HepG2 (cell line): ENCODE measurements around the gene EFL1. TPM values are rescaled to one million over a fixed set of nuclear protein-coding genes. Genes with fewer than 3 reads are reported as not detected.

Experiments
- ATAC-seq: fragments of 200-7000 bp; cut with Tn5 transposase; 3 replicates; pipeline ENCODE4 v1.9.1; 2020; ENCODE audit warnings: mild to moderate bottlenecking, moderate library complexity
- BruUV-seq: library from RNA; stranded (reverse); fragments of 400-500 nt; replicated peaks from 2 replicates; lab custom pipeline; 2021; lab: Mats Ljungman, UMichigan
- CTCF ChIA-PET: fragments of 300-600 bp; formaldehyde crosslinking; extraction: SDS; loops from one replicate; lab custom pipeline; 2021; ENCODE audit warnings: low total read pairs, inconsistent platforms, low intra/inter-chr PET ratio; lab: Yijun Ruan, JAX
- POLR2A ChIA-PET: fragments of 350-600 bp; sonication (Branson Sonifier 250); formaldehyde crosslinking; loops from one replicate; lab custom pipeline; 2020; ENCODE audit warnings: antibody characterized with exemption, inconsistent platforms; lab: Yijun Ruan, JAX
- DNase-seq: peaks from one replicate; pipeline ENCODE4 v3.0.0-alpha.2; 2015; ENCODE audit warnings: low spot score
- FAIRE-seq: peaks from 3 replicates; lab custom pipeline; 2011; peaks lifted over from hg19 to GRCh38; lab: Jason Lieb, UNC
- H2AFZ ChIP-seq: one replicate; pipeline ENCODE4 v1.6.1; 2011; ENCODE audit warnings: low read length, inconsistent platforms
- H3K27ac ChIP-seq: fragments of 300-600 bp; 3 replicates; pipeline ENCODE4 v1.8.0; 2011; ENCODE audit warnings: mixed run types, mild to moderate bottlenecking, mixed read lengths, low read length, inconsistent platforms; ENCODE audit not compliant: insufficient read depth; ENCODE audit errors: extremely low read length
- H3K27me3 ChIP-seq, 2 experiments: fragments of 200-600 bp in 1 of 2; 2 replicates in 1 of 2; 3 replicates in 1 of 2; pipeline versions ENCODE4 v1.6.0 to v1.8.0; 2011; ENCODE audit warnings: low read length in 2 of 2, mild to moderate bottlenecking in 2 of 2, moderate library complexity in 2 of 2, inconsistent platforms in 1 of 2; ENCODE audit not compliant: insufficient read depth in 2 of 2, control insufficient read depth in 1 of 2
- H3K36me3 ChIP-seq, 2 experiments: fragments of 200-600 bp in 1 of 2; replicated peaks in 1 of 2; 2 replicates in 1 of 2; 3 replicates in 1 of 2; pipeline versions ENCODE4 v1.5.1 to v1.8.0; 2011; ENCODE audit warnings: low read length in 2 of 2, inconsistent platforms in 1 of 2; ENCODE audit not compliant: insufficient read depth in 2 of 2, control insufficient read depth in 1 of 2
- H3K4me1 ChIP-seq: 2 replicates; pipeline ENCODE4 v1.5.1; 2012; ENCODE audit warnings: low read length, inconsistent platforms; ENCODE audit not compliant: insufficient read depth
- H3K4me2 ChIP-seq: 2 replicates; pipeline ENCODE4 v1.6.0; 2011; ENCODE audit warnings: low read depth, low read length, inconsistent platforms
- H3K4me3 ChIP-seq, 3 experiments: fragments of 200-600 bp in 1 of 3; sonication (generic), shearing (Covaris generic) in 1 of 3; replicated peaks in 1 of 3; 2 replicates each; pipeline ENCODE4 v1.5.1; 2011 to 2016; ENCODE audit warnings: low read length in 3 of 3, inconsistent platforms in 2 of 3, low read depth in 2 of 3, mild to moderate bottlenecking in 2 of 3, control low read depth in 1 of 3, mixed read lengths in 1 of 3; ENCODE audit not compliant: insufficient read depth in 1 of 3
- H3K79me2 ChIP-seq: one replicate; pipeline ENCODE4 v1.6.1; 2011; ENCODE audit warnings: low read length, inconsistent platforms; ENCODE audit not compliant: insufficient read depth
- H3K9ac ChIP-seq: 2 replicates; pipeline ENCODE4 v1.6.0; 2011; ENCODE audit warnings: mild to moderate bottlenecking, low read depth, low read length, inconsistent platforms; ENCODE audit not compliant: insufficient read depth
- H3K9me3 ChIP-seq: 2 replicates; pipeline ENCODE4 v1.5.1; 2012; ENCODE audit warnings: mild to moderate bottlenecking, low read length
- H4K20me1 ChIP-seq: 2 replicates; pipeline ENCODE4 v1.6.0; 2011; ENCODE audit warnings: inconsistent platforms, mild to moderate bottlenecking, low read length, moderate library complexity; ENCODE audit not compliant: insufficient read depth
- ATF4 ChIP-seq, 2 experiments: fragments of 450-650 bp in 1 of 2; sonication (generic) in 1 of 2; formaldehyde crosslinking; IDR thresholded peaks; 2 replicates each; pipeline versions ENCODE4 v1.5.0 to v1.8.0; 2020 to 2022; ENCODE audit warnings: mild to moderate bottlenecking in 1 of 2, missing genetic modification reagents in 1 of 2
- CTCF ChIP-seq: sonication (generic); formaldehyde crosslinking; IDR thresholded peaks from 2 replicates; pipeline ENCODE4 v1.5.0; 2020; ENCODE audit warnings: mild to moderate bottlenecking, missing genetic modification reagents, moderate library complexity
- EEA1 ChIP-seq: sonication (generic); formaldehyde crosslinking; IDR thresholded peaks from 2 replicates; pipeline ENCODE4 v1.5.1; 2020; ENCODE audit warnings: mild to moderate bottlenecking, missing genetic modification reagents, borderline replicate concordance
- GLI4 ChIP-seq: sonication (generic); formaldehyde crosslinking; IDR thresholded peaks from 2 replicates; pipeline ENCODE4 v1.5.1; 2020; ENCODE audit warnings: missing genetic modification reagents, mild to moderate bottlenecking, moderate library complexity, borderline replicate concordance
- MAFK ChIP-seq, 2 experiments: IDR thresholded peaks in 1 of 2; conservative IDR thresholded peaks in 1 of 2; 2 replicates each; pipeline ENCODE4 v1.6.1; 2011; ENCODE audit warnings: improper control_type of control experiment in 2 of 2, low read length in 2 of 2
- MED13 ChIP-seq: sonication (generic); formaldehyde crosslinking; IDR thresholded peaks from 2 replicates; pipeline ENCODE4 v1.5.0; 2020; ENCODE audit warnings: missing genetic modification reagents
- MYPOP ChIP-seq: sonication (generic); formaldehyde crosslinking; IDR thresholded peaks from 2 replicates; pipeline ENCODE4 v1.8.1; 2023; ENCODE audit warnings: mild to moderate bottlenecking, moderate library complexity, missing genetic modification reagents
- NCOA1 ChIP-seq: sonication (generic); formaldehyde crosslinking; IDR thresholded peaks from 2 replicates; pipeline ENCODE4 v1.9.0; 2021; ENCODE audit warnings: missing genetic modification reagents
- STAG1 ChIP-seq: sonication (generic); formaldehyde crosslinking; IDR thresholded peaks from 2 replicates; pipeline ENCODE4 v1.4.0; 2020; ENCODE audit warnings: missing genetic modification reagents
- THAP9 ChIP-seq: sonication (generic); formaldehyde crosslinking; IDR thresholded peaks from 2 replicates; pipeline ENCODE4; 2020; ENCODE audit warnings: missing genetic modification reagents, mild to moderate bottlenecking, borderline replicate concordance
- XRCC5 ChIP-seq: fragments of 200-400 bp; formaldehyde crosslinking; optimal IDR thresholded peaks from 2 replicates; pipeline ENCODE3; 2017; ENCODE audit warnings: mild to moderate bottlenecking, low read length
- YY1 ChIP-seq: IDR thresholded peaks from 2 replicates; pipeline ENCODE4 v1.6.1; 2011; ENCODE audit warnings: low read length, low read depth, moderate library complexity, mild to moderate bottlenecking; ENCODE audit not compliant: insufficient read depth, insufficient replicate concordance
- ZFX ChIP-seq: sonication (generic); formaldehyde crosslinking; IDR thresholded peaks from 2 replicates; pipeline ENCODE4 v1.4.0; 2020; ENCODE audit warnings: mild to moderate bottlenecking, low read depth, missing genetic modification reagents, moderate library complexity
- ZNF121 ChIP-seq: sonication (generic); formaldehyde crosslinking; IDR thresholded peaks from 2 replicates; pipeline ENCODE4 v1.5.0; 2020; ENCODE audit warnings: mild to moderate bottlenecking, missing genetic modification reagents
- ZNF569 ChIP-seq: sonication (generic); formaldehyde crosslinking; IDR thresholded peaks from 2 replicates; pipeline ENCODE4 v1.5.0; 2020; ENCODE audit warnings: mild to moderate bottlenecking, missing genetic modification reagents, moderate library complexity, borderline replicate concordance
- ZNF639 ChIP-seq: conservative IDR thresholded peaks from 2 replicates; pipeline ENCODE4 v1.6.1; 2018; ENCODE audit warnings: missing genetic modification reagents
- WGBS: methylation state at CpG from one replicate; pipeline ENCODE4 v1.1.6; 2017; ENCODE audit warnings: low lambda C conversion rate; 5-methylcytosine and 5-hydroxymethylcytosine counted together
- in situ Hi-C: cut with HindIII; loops from 2 replicates; pipeline ENCODE4 v1.10.0; 2017; ENCODE audit warnings: low pct_unique_long_range_greater_than_20kb; ENCODE audit not compliant: extremely low pct_ligation_motif_present
- intact Hi-C: fragments of 100-400 bp; cut with micrococcal nuclease; formaldehyde crosslinking; loops from one replicate; pipeline ENCODE4 v1.10.0; 2022; ENCODE audit not compliant: unreplicated experiment
- polyA plus RNA-seq, 8 experiments: library from polyadenylated mRNA; depleted of rRNA in 3 of 8; stranded (reverse) in 7 of 8; unstranded in 1 of 8; fragments of >200 nt; fragmentation: Illumina TruSeq in 4 of 8; extraction: Trizol in 4 of 8; gene quantifications; 2 replicates each; pipeline versions ENCODE4 v1.2.1 to v1.2.3, GENCODE V29; 2011 to 2016; ENCODE audit warnings: low read depth in 4 of 8, missing spikeins in 1 of 8, mixed read lengths in 1 of 8; ENCODE audit not compliant: insufficient read depth in 1 of 8
- total RNA-seq, 5 experiments: library from RNA; depleted of rRNA; stranded (reverse); fragments of >200 nt; fragmentation: Illumina TruSeq; extraction: Trizol; gene quantifications; 2 replicates each; pipeline ENCODE4 v1.2.3, GENCODE V29; 2016; ENCODE audit warnings: low read depth in 1 of 5

EFL1 gene
- total and polyA plus RNA-seq, 2 of the 13 experiments (the other 11 are each of a cell fraction or from before 2014, with no cell fraction given): 6.4 to 12.0 TPM

GRCh38 chr15:82139823-82140268, 122.7 kb downstream of the EFL1 start:
- FAIRE-seq: peak; percentile 30
- H3K4me3 ChIP-seq: no peak overlapping the region
- ATAC-seq: no peak
- H3K9me3 ChIP-seq: no peaks in the 10 kb centered on the region
- in situ Hi-C loops: loop anchor here (5.0 kb wide), 1 partner anchor 33 kb away; no protein-coding TSS in a partner anchor
- H3K36me3 ChIP-seq: peaks cover 2 to 13% of the 10 kb centered on the region in 2 experiments; a peak in 2 of 5 replicates
- H2AFZ ChIP-seq: no peak overlapping the region
- peak; percentile 36 for DNase-seq
- H4K20me1 ChIP-seq: no peaks in the 10 kb centered on the region
- no peak overlapping the region for H3K27ac ChIP-seq
- H3K27me3 ChIP-seq: no peaks in the 10 kb centered on the region
- WGBS: 37% methylated on average over 5 of the region's 5 CpGs
- no peaks in the 10 kb centered on the region for H3K4me1 ChIP-seq
- H3K9ac ChIP-seq: no peak overlapping the region
- intact Hi-C loops: loop anchor here (1.0 kb wide), 1 partner anchor 32 kb away; no protein-coding TSS in a partner anchor
- ChIA-PET CTCF (interaction anchor here (2.2 kb wide), 1 partner anchor 31 kb away, joined by 8 read pairs; no protein-coding TSS in a partner anchor), POLR2A (no interaction called here)
- H3K4me2 ChIP-seq: no peak overlapping the region
- H3K79me2 ChIP-seq: no peaks in the 10 kb centered on the region
- BruUV-seq: no TSS peak
- TF ChIP-seq ZFX (CRISPR knock-in tag) (no peak), YY1 (peak; percentile 21), ATF4 (CRISPR knock-in tag; IDR thresholded peaks at IDR 0.05) (no peak), GLI4 (CRISPR knock-in tag) (no peak), MED13 (CRISPR knock-in tag) (no peak), ZNF639 (no peak), THAP9 (no peak), EEA1 (no peak), XRCC5 (no peak), MYPOP (CRISPR knock-in tag) (no peak), ZNF121 (CRISPR knock-in tag) (no peak), ZNF569 (CRISPR knock-in tag) (no peak), NCOA1 (CRISPR knock-in tag) (no peak), STAG1 (CRISPR knock-in tag) (peak; percentile 10; the same call in 1 of the 2 replicates), CTCF (peak; percentile 38; the same call in 1 of the 2 replicates), MAFK (conservative IDR thresholded peaks at IDR 0.05 in 1 of 2, IDR thresholded peaks at IDR 0.05 in 1 of 2; ENCODE audit: low read length in 2 of 2) (no peak)
